DLD1 (cell line): ENCODE results near the gene TEX2.

ENCODE experiments used
- in situ Hi-C: cut with HindIII; loops from 2 replicates; pipeline ENCODE4 v1.10.0; 2017; ENCODE audit warnings: low sequenced_read_pairs

Gene TEX2

DNA sequence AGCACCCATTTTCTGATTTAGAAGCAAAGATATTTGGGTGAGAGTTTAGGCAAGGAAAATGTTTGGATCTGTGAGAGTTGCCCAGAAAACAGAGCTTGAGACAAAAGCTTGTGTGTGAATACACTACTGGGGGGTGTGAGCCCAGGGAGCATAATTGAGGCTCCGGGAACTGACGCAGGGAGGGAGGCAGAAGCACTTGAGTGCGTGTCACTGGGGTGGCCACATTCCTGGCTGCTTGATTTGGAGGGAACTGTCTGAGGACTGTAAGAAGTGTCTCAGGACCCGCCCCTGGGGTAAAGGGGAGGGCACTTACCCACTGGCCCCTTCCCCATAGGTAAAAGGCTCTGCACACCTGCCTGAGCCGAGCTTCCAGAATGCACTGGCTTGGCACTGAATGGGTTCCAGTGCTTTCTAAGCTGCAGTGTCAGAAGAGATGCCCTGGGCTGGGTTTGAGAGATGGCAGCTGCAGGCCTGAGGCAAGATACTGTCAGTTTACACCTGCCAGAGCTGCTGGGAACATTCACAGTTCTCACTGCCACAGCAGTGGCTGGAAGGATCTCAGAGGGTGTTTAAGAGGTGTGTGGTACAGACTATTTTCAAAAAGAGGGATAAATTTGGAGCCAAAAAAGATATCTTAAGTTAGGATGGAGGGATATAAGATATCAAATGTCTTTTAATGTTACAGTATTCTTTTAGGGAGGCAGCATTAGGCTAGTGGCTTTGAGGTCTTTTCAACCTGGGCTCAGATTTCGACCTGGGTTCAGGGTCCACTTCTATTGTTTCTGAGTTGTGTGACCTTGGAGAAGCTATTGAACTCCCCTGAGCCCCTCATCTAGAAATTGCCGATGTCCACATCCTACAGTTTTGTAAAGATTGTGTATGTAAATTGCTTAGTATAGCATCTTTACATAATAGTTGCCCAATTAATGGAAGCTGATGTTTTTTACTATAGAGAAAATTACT, 6.9 kb upstream of the TEX2 start:
- in situ Hi-C loops: no loop called here

DNA sequence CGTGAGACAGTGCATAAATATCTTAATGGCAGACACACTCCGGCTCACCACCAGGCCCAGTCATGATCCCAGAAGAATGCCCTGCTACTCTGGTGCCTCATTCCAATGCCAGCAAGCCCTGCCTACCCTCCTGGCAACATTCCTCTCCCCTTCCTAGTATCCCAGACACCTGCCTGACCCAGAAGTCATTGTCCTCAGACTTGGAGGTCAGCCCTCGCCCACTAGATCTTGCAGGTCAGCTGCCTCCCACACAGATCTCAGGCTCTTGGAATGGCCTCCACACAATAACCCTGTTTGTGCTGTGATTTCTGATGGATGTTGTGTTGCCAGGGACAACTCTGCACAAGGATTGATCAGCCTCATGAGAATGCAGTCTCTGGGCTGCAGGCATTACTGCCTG, 1.8 kb upstream of the TEX2 start:
- in situ Hi-C loops: no loop called here

DNA sequence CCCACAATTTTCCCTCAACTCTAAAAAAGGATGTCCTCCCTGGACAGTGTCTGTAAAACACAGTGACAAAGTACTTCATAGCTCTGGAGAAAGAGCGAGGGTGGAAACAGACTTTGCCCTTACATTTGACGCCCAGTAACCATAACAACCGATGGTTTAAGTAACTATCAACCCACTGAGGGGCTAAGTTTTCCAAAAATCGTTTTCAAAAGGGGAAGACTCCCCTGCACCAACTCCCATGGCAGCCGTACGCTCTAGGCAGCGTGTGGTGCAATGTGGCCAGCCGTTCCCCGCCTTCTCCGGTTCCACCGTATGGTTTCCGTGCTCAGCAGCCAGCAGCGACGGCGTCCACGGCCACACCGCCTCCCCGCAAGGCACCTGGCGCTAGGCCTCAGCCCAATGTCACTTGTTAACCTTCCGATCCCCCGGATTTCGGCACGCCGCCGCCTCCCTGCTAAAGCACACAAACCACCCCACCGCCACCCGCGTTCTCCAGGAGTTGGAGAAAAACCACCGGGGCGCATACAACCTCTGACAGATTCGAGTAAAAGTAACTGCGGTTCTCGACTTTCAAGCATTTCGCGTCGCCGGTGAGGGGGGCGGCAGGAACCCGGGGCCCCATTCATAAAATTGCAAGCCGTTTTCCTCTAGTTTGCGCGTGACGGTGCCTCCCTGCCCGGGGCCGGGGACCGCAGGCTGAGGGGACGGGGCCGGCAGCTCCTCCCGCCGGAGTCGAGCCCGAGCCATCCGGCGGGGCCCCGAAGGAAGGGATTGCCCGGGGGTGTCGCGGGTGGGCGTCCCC, 661 bp downstream of the TEX2 start:
- in situ Hi-C loops: no loop called here

DNA sequence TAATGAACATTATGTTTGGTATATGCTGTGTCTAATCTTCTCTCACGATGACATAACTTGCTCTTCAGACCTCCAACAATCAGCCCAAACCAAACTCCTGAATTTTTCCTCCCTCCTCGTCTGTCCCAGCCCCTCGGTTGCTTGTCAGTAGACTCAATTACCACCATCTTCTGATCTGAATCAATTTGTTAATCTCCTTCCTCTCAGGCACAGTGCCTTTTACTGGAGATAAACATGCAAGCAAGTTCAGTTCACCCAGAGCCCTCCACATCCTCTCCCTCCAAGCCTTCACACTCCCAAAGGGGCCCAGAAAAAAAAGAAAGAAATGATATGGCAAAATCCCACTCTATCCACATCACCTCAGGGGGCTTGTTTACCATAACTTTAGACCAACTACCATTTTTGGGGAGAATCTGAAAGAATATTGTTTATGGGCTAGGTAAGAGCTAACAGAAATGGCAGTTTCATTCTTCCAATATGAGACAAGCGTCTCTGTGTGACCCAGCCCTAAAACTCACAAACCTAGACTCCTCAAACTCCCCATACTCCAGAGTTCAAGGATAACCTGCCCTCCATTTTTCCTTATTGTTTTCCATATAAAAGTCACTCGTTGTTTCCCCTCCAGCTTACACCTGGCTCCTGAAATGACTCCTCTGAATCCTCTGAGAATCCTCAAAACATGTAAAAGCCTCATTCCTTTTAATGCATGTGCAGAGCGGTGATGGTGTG, 1.5 kb downstream of the TEX2 start:
- in situ Hi-C loops: no loop called here

DNA sequence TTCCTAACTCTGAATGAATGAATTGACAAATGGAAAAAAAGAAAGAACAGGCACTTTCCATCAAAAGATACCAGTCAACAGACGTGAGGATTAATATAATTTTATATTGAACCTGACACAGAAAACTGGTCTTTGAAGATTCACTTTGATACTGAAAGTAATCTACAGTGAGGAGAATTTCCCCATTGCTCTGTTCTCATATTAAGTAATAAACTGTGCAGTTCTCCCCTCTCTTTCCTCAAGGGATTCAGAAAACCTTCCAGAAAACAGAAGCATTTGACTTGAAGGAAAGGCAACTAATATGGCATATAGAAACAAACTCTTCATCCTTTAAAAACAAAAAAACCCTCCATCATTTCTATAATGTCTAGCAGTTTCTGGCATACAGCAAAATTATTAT, 2.2 kb downstream of the TEX2 start:
- in situ Hi-C loops: no loop called here

DNA sequence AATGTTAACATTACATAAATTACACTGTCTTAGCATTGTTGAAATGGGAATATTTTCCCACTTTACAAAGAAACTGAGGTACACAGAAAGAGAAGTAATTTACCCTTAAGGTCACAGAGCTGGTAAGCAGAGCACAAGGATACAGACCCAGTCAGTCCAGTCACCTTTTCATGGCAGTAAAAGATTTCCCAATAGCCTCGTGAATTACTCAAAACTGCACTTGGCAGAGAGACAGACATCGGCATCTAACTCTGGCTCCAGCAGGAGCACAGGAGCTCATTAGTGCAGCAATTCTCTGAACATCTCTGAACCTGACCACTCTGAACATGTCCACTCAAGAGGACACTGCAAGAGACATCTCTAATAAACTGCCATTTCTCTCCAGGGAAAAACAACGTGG, 3.1 kb downstream of the TEX2 start:
- in situ Hi-C loops: no loop called here

DNA sequence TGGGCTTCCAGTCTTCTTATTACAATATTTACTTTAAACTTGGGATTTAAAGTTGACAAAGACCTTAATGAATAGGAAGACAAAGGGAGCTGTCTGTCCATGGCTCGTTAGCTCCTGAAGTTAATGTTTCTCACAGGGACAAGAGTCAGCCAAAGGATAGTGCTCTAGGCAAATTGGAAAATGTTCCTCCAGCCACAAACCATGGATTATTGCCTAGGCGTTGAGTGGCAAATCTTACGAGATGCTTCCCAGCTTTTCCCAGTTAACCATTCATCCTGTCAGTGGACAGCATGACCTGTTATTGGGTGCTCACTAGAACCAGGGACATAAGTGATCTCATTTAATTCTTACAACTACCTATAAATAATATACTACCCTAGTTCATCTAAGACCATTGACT, 3.6 kb downstream of the TEX2 start:
- in situ Hi-C loops: no loop called here

DNA sequence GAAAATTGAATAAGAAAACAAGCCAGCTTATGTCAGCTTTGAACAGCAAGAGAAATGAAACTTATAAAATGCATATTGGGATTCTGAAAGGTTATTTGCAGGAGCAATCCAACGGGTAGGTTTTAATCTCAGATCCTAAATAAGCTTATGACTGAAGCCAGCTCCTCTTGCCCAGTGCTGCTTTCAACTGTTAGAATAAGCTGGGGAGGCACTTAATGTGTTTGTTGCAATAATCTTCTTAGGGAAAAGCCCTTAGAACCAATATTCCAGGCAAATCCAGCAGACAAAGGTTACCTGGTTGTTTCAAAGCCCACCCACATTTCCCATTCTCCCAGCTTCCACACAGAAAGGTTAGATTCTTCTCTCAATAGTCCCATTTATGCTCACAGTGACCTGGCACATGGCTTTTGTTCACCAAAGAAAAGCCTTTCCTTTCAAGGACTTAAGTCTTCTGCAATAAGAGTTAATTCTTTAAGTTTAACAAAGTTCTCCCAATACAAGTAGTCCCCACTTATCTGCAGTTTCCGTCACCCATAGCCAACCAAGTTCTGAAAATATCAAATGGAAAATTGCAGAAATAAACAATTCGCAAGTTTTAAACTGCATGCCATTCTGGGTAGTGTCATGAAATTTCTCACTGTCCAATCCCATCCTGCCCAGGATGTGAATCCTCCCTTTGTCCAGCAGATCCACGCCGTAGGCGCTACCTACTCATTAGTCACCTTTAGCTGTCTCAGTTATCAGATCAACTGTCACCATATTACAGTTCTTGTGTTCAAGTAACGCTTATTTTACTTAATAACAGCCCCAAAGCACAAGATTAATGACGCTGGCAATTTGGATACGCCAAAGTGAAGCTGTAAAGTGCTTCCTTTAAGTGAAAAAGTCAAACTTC, 5.9 kb downstream of the TEX2 start:
- in situ Hi-C loops: no loop called here

DNA sequence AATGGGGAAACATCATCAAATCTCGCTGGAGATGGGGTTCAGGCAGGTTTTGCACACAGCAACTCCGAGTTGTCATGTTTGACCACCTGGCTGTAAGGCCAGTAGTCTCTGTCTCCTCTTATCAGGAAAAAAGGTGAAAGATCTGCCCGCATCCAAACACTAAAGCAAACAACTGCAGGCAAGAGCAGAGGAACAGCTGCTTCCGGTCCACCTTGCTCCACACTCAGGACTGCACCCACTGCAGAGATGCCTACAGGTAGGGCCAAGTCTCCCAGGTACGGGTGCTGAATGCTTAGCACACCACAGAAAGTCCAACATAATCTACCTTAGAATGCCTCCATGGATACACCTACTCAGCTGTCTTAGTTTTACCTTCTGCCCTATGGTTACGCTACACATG, 7.3 kb downstream of the TEX2 start:
- in situ Hi-C loops: no loop called here

DNA sequence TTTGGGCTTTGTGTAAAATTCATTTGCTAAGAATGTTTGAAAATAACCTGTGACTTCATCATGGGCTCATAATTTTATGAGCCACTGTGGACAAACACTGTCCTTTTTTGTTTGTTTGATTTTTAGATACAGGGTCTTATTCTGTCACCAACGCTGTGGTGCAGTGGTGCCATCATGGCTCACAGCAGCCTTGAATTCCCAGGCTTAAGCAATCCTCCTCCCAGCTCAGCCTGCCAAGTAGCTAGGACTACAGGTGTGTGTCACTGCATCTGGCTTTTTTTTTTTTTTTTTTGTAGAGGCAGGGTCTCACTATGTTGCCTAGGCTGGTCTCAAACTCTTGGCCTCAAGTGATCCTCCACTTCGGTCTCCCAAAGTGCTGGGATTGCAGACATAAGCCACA, 8.3 kb downstream of the TEX2 start:
- in situ Hi-C loops: no loop called here

DNA sequence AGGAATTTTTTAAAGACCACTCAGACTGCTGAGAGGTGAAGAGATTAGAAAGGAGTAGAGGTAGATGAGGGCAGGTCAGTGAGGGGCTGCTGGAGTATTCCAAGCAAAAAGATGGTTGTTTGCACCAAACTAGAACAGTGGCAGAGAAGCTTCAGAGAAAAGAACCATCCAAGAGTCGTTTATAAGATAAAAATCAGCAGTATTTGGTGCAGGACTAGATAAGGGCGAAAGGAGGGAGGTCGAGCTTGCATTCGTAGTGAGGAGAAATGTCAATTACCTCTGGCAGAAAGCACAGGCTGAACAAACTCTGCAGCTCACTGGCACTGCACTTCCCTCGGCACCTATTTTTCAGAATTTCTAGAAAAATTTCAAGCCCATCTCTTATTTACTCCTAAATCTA, 9.6 kb downstream of the TEX2 start:
- in situ Hi-C loops: no loop called here

DNA sequence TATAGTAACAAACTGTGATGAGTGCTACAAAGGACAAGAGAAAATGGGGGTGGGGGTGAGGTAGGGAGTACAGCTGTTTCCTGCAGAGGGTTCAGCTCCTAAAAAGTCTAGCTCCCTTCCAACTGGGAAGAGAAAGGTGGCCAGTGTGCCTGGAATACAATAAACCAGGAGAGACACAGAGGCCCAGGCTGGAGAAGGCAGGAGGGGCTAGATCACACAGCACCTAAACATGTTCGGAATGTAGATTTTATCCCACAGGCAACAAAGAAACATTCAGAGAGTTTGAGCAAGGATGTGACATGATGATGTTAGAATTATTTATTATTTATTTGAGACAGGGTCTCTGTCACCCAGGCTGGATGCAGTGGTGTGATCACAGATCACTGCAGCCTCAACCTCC, 10.2 kb downstream of the TEX2 start:
- in situ Hi-C loops: no loop called here

DNA sequence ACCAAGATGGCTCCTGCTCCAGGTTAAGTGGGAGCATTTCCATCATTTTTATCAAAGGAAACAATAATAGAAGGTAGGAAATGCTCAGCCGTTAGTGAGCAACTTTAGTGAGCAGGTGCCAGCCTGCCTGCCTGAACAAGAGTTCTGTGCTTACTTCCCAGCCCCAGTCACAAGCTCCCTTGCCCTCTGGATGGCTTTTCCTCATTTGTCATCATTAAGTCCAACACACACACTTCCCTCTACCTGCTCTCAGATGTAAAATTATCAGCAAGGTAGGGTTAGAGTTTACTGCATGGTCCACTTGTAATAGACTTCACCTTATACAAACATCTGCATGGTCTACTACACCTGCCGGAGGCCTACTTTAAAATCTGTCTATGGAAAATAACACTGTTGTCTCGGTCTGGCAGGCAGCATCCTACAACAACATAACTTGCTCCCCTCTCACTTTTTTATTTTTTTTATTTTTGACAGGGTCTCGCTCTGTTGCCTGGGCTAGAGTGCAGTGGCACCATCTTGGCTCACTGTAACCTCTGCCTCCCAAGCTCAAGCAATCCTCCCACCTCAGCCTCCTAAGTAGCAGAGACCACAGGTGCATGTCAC, 12.7 kb downstream of the TEX2 start:
- in situ Hi-C loops: no loop called here

DNA sequence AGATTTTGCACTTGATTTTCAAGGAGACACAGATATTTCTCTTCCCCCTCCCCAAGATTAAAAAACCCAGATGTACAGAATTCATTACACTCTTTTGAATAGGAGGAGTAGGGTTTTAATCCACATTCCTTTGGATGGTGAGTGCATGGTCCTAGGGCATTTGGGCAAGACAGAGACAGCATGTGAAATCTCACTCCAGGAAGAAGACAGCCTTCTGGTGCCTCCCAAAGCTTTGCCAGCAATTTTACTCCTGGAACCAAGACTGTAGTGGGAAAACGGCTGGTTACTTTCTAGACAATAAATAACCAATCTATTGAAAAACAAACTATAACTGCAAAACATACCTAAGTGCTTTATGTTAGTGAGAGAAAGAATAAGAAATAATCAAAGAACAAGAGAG, 15.2 kb downstream of the TEX2 start:
- in situ Hi-C loops: no loop called here

DNA sequence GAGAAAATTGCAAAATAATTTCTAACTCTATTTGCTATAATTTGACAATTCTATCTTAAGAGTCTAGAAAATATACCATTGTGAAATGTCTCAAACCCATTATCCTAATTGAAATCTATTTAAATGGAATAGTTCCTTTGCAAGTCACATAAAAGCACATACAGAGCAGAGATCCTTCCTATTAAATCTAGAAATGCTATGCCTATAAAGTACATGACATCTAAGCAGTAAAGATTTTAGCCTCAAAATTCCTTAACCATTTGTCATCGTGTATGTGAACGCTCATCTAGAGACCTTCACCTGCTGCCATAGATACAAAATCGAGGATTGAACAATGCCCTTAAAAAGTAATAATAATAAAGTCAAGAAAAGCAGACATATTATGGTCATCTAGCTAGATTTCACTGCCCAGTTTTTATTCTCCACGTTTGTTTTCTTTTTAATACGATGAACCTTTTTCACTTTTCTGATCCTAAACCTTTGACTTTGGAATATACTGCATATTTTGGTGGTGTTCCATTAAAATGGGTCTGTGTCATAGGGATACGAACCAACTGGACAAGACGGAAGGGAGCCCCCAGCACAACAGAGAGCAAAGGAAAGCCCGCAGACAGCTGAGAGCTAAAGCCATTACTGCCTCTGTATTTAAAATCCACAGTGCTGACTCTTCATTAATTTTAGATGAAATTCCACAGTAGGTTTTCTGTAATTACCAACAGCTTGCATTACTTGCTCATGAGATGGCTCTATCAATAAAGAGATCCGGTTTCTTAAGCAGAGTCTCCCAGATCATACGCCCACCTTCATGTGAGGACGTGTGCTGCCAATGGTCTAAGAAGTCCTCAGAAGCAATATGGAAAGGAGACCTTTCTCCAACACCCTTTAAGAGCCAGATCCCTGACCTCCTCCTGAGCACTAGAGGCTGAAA, 17.6 kb downstream of the TEX2 start:
- in situ Hi-C loops: no loop called here

DNA sequence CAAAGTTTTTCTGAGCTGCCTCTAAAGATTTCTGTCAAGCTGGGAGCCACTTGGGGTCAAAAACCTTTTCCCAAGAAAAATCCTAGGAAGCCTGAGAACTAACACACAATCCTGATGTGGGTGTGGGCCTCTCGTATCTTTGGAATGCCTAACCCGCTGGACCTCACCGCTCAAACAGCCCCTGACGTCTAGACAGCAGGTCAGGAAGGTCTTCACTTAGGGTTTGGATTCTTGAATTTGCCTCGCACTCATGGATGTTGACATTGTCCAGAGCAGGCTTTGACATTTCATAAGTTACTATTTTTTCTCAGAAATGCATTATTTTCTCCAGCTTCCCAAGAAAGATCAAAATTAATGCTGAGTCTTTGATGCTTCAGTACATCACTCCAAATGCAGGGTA, 18.9 kb downstream of the TEX2 start:
- in situ Hi-C loops: no loop called here

DNA sequence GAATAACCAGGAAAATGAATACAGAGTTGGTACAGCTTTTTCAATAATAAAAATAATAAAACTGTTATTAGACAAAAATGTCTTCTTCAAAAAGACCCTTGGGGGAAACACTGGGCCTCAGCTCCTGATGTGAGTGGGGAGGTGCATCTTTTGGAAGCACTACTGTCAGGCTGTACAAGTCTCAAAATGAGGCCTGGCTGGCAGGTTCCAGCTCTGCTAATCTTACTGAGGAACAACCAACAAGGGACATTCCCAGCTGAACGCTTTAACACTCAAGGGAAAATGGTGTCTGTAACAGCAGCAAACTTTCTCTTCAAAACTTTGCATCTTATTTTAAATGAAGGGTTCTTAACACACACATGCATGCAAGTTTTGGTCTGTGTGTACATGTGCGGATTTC, 19.7 kb downstream of the TEX2 start:
- in situ Hi-C loops: no loop called here

DNA sequence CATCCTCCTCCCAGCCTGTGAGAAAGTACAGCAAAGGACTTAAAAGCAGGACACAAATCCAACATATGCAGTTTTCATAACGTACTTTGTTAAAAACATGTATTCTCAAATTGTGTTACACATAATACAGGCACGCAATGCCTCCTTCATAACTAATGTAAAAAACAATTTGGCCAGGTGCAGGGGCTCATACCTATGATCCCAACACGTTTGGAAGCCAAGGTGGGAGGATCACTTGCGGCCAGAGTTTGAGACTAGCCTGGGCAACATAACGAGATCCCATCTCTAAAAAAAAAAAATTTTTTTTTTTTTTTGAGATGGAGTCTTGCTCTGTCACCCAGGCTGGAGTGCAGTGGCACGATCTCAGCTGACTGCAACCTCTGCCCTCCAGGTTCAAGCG, 20.4 kb downstream of the TEX2 start:
- in situ Hi-C loops: no loop called here

DNA sequence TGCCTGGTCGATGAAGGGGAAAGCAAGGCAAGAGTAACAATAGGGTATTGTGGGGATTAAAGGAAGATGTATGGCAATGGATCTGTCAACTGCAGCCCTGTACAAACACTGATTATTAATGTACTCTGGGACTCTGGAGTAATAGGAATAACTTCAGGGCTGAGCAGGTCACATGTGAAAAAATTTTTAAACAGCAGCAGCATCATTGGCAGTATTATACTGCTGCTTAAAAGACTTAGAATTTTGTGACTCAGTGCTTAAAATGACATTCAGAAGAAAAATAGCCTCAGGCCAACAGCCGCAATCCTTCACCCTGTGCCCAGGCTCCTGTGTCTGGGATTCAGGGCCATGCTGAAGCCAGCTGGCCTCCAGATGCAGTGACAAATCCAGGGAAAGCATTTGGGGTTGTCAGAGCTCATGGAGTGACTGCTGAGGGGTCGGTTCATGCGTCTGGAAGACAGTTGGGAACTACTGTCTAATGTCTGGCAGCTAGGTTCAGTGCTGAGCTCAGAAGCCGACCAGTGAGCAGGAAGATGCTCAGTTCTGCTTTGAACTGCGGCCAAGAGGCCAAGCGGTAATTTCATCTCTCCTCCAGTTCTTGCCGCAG, 22.2 kb downstream of the TEX2 start:
- in situ Hi-C loops: no loop called here
